OCI-LY7 (cell line): ENCODE results near the gene SIGLEC10. TPM values are rescaled to one million over a fixed set of nuclear protein-coding genes. Genes with fewer than 3 reads are reported as not detected.
"Not testable (repeated sequence)": the region's sequence is repeated elsewhere in the genome, so short reads cannot be mapped to it uniquely, and the experiment has no call there.

ENCODE experiments used
- BruUV-seq: library from RNA; stranded (reverse); fragments of 400-500 nt; replicated peaks from 2 replicates; lab custom pipeline; 2021; lab: Mats Ljungman, UMichigan
- CTCF ChIA-PET: fragments of 300-600 bp; sonication (Branson Sonifier 250); formaldehyde crosslinking; loops from one replicate; lab custom pipeline; 2022; ENCODE audit warnings: antibody characterized with exemption; ENCODE audit not compliant: unreplicated experiment; lab: Charles Lee
- POLR2A ChIA-PET: fragments of 300-600 bp; sonication (Branson Sonifier 250); formaldehyde crosslinking; loops from one replicate; lab custom pipeline; 2022; ENCODE audit warnings: antibody characterized with exemption; lab: Charles Lee
- DNase-seq: peaks from one replicate; pipeline ENCODE4 v3.0.0-alpha.2; 2015; ENCODE audit warnings: low spot score
- H2AFZ ChIP-seq: fragments of 200-600 bp; sonication (generic), shearing (Covaris generic); 2 replicates; pipeline ENCODE4 v1.6.1; 2014; ENCODE audit warnings: mild to moderate bottlenecking, antibody characterized with exemption, low read length, moderate library complexity
- H3K27ac ChIP-seq: fragments of 200-600 bp; sonication (generic); 2 replicates; pipeline ENCODE4 v1.5.1; 2014; ENCODE audit warnings: mixed run types, low read depth, mild to moderate bottlenecking, moderate library complexity, low read length, inconsistent platforms; ENCODE audit not compliant: poor library complexity, severe bottlenecking
- H3K36me3 ChIP-seq: fragments of 200-600 bp; sonication (generic); 2 replicates; pipeline ENCODE4 v1.6.1; 2014; ENCODE audit warnings: mild to moderate bottlenecking, antibody characterized with exemption, low read length, moderate library complexity, mixed read lengths; ENCODE audit not compliant: insufficient read depth
- H3K4me1 ChIP-seq: fragments of 200-600 bp; sonication (generic); 2 replicates; pipeline ENCODE4 v1.5.1; 2014; ENCODE audit warnings: mild to moderate bottlenecking, low read length; ENCODE audit not compliant: insufficient read depth, poor library complexity, severe bottlenecking
- H3K4me2 ChIP-seq: fragments of 200-600 bp; sonication (generic); 2 replicates; pipeline ENCODE4 v1.6.1; 2014; ENCODE audit warnings: mild to moderate bottlenecking, low read length
- H3K4me3 ChIP-seq: fragments of 200-600 bp; sonication (generic); 2 replicates; pipeline ENCODE4 v1.5.1; 2014; ENCODE audit warnings: mild to moderate bottlenecking, low read depth, low read length; ENCODE audit not compliant: poor library complexity, severe bottlenecking
- H3K79me2 ChIP-seq: fragments of 200-600 bp; sonication (generic); 2 replicates; pipeline ENCODE4 v1.6.1; 2016; ENCODE audit warnings: low read depth, mild to moderate bottlenecking, low read length, moderate library complexity, mixed read lengths; ENCODE audit not compliant: insufficient read depth
- H3K9me2 ChIP-seq: fragments of 200-600 bp; sonication (generic); 2 replicates; pipeline ENCODE4 v1.6.1; 2016; ENCODE audit warnings: mild to moderate bottlenecking, low read length, mixed read lengths; ENCODE audit not compliant: insufficient read depth
- H3K9me3 ChIP-seq: fragments of 200-600 bp; sonication (generic); 2 replicates; pipeline ENCODE4 v1.6.1; 2014; ENCODE audit warnings: mild to moderate bottlenecking, mixed run types, low read length, mixed read lengths
- H4K20me1 ChIP-seq: fragments of 200-600 bp; sonication (generic); 2 replicates; pipeline ENCODE4 v1.6.1; 2014; ENCODE audit warnings: mild to moderate bottlenecking, antibody characterized with exemption, low read length, moderate library complexity, mixed read lengths; ENCODE audit not compliant: insufficient read depth
- EZH2phosphoT487 ChIP-seq: fragments of 200-600 bp; sonication (generic); IDR thresholded peaks from 2 replicates; pipeline ENCODE4 v1.6.1; 2018; ENCODE audit warnings: low read depth, borderline replicate concordance, mild to moderate bottlenecking, mixed run types, antibody characterized with exemption, low read length, moderate library complexity, mixed read lengths
- intact Hi-C: fragments of 100-400 bp; cut with micrococcal nuclease; formaldehyde crosslinking; loops from one replicate; pipeline ENCODE4 v1.10.0; 2022; ENCODE audit not compliant: unreplicated experiment
- total RNA-seq, 2 experiments: library from RNA; depleted of rRNA in 1 of 2; stranded (reverse); fragments of >200 nt in 1 of 2; shearing (Covaris generic) in 1 of 2; gene quantifications; 2 replicates each; pipeline ENCODE4 v1.2.3, GENCODE V29; 2014 to 2022
- TF ChIP-seq, protein P1 (sequence below): fragments of 200-600 bp; sonication (generic); conservative IDR thresholded peaks from 2 replicates; pipeline ENCODE4 v1.5.1; 2014; ENCODE audit warnings: mild to moderate bottlenecking, antibody characterized with exemption, low read length, moderate library complexity, mixed read lengths

SIGLEC10 gene
- total RNA-seq, 2 experiments from 2014 or later: 25.2 to 26.6 TPM

GRCh38 chr19:51427201-51427600 lies 9.8 kb upstream of the SIGLEC10 start:
- Histone ChIP-seq H3K9me3 (no peaks in the 10 kb centered on the region), H3K36me3 (no peaks in the 10 kb centered on the region), H3K79me2 (no peaks in the 10 kb centered on the region), H3K4me2 (no peak overlapping the region), H3K27ac (no peak overlapping the region), H4K20me1 (no peaks in the 10 kb centered on the region), H3K4me1 (no peaks in the 10 kb centered on the region), H2AFZ (no peak overlapping the region), H3K4me3 (no peak overlapping the region), H3K9me2 (no peaks in the 10 kb centered on the region)
- TF ChIP-seq EZH2phosphoT487: no peak
- TF ChIP-seq, protein P1, sequence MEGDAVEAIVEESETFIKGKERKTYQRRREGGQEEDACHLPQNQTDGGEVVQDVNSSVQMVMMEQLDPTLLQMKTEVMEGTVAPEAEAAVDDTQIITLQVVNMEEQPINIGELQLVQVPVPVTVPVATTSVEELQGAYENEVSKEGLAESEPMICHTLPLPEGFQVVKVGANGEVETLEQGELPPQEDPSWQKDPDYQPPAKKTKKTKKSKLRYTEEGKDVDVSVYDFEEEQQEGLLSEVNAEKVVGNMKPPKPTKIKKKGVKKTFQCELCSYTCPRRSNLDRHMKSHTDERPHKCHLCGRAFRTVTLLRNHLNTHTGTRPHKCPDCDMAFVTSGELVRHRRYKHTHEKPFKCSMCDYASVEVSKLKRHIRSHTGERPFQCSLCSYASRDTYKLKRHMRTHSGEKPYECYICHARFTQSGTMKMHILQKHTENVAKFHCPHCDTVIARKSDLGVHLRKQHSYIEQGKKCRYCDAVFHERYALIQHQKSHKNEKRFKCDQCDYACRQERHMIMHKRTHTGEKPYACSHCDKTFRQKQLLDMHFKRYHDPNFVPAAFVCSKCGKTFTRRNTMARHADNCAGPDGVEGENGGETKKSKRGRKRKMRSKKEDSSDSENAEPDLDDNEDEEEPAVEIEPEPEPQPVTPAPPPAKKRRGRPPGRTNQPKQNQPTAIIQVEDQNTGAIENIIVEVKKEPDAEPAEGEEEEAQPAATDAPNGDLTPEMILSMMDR: no peak
- ChIA-PET CTCF (no interaction called here), POLR2A (no interaction called here)
- intact Hi-C loops: no loop called here
- BruUV-seq: no TSS peak
- DNase-seq: no peak

- Histone ChIP-seq H3K9me3 (no peaks in the 10 kb centered on the region), H3K4me2 (no peak overlapping the region), H4K20me1 (no peaks in the 10 kb centered on the region), H2AFZ (no peak overlapping the region), H3K79me2 (no peaks in the 10 kb centered on the region; the same call in 1 of the 2 replicates), H3K9me2 (no peaks in the 10 kb centered on the region), H3K4me3 (no peak overlapping the region), H3K4me1 (peaks cover 15% of the 10 kb centered on the region), H3K27ac (no peak overlapping the region), H3K36me3 (no peaks in the 10 kb centered on the region)
- ChIA-PET POLR2A (no interaction called here), CTCF (no interaction called here)
- intact Hi-C loops: no loop called here
- TF ChIP-seq, protein P1: peak; percentile 89
- no peak for TF ChIP-seq EZH2phosphoT487
- DNase-seq: peak; percentile 84
- BruUV-seq: no TSS peak
These were observed 4.6 kb upstream of the SIGLEC10 start for GRCh38 chr19:51422053-51422448.

DNA sequence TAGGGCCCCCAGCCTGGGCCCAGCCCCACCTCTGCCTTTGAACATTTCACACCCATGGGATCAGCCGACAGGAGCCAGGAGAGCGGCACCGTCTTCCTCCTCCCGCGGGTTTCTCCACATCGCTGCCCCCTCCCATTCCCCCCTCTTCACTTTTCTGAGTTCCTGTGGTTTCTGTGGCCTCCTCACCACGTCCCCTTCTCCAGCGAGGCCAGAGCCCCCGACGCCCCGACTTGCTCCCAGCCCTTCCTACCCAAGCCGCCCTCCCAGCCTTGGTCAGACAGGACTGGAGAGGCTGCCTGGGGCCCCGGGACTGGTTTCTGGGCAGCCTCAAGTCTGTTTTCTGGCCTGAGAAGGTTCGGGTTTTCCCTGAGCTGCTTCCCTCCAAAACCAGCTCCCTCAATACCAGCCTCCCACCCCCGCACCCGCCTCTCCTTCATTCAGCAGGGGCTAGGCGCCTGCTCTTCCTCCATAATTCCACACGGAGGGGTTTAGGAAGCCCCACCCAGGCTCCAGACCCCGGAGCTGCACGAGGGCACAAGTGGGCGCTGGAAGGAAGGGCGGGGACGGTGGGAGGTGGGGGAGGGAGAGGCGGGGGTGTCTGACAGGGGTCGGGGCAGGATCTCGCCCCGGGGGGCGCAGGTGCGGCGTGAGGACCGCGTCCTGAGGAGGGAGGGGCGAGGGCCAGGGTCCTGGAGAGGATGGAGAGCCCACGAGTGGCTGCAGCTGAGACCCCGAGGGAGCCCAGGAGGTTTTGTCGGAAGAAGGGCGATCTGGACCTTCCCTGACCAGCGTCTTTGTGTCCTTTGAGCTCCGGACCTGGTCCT lies 4.0 kb upstream of the SIGLEC10 start:
- no peak for TF ChIP-seq EZH2phosphoT487
- TF ChIP-seq, protein P1: no peak
- Histone ChIP-seq H3K79me2 (peaks cover 5% of the 10 kb centered on the region; the same call in 1 of the 2 replicates), H3K4me3 (no peak overlapping the region), H3K4me1 (peaks cover 17% of the 10 kb centered on the region), H3K4me2 (no peak overlapping the region), H3K36me3 (no peaks in the 10 kb centered on the region), H3K27ac (no peak overlapping the region), H3K9me2 (no peaks in the 10 kb centered on the region), H2AFZ (no peak overlapping the region), H4K20me1 (no peaks in the 10 kb centered on the region), H3K9me3 (no peaks in the 10 kb centered on the region)
- BruUV-seq: no TSS peak
- intact Hi-C loops: no loop called here
- POLR2A ChIA-PET: no interaction called here
- CTCF ChIA-PET: no interaction called here
- no peak for DNase-seq

- H3K36me3 ChIP-seq, H3K4me2 ChIP-seq, BruUV-seq, CTCF ChIA-PET, H2AFZ ChIP-seq, H3K9me3 ChIP-seq, H3K27ac ChIP-seq, H3K9me2 ChIP-seq, intact Hi-C loops, H4K20me1 ChIP-seq, DNase-seq, H3K4me3 ChIP-seq: not testable (repeated sequence)
- peaks cover 13% of the 10 kb centered on the region; the same call in 1 of the 2 replicates for H3K79me2 ChIP-seq
- POLR2A ChIA-PET: interaction anchor here (0.6 kb wide), 1 partner anchor 236 kb away, joined by 5 read pairs; no protein-coding TSS in a partner anchor
- H3K4me1 ChIP-seq: peaks cover 24% of the 10 kb centered on the region
These were observed 3.1 kb upstream of the SIGLEC10 start for GRCh38 chr19:51420511-51420910.
